Astrocyte (in vitro differentiated cells and primary cell): ENCODE results near the gene NAV1. TPM values are rescaled to one million over a fixed set of nuclear protein-coding genes. Genes with fewer than 3 reads are reported as not detected.

Source experiments
- DNase-seq: peaks from one replicate; pipeline ENCODE4 v3.0.0-alpha.2; 2010; ENCODE audit warnings: low read depth
- FAIRE-seq: peaks from 2 replicates; lab custom pipeline; 2011; peaks lifted over from hg19 to GRCh38; lab: Jason Lieb, UNC
- H2AFZ ChIP-seq: 2 replicates; pipeline ENCODE4 v1.6.0; 2012; ENCODE audit warnings: low read depth, low read length, inconsistent platforms
- H3K27ac ChIP-seq: 2 replicates; pipeline ENCODE4 v1.5.1; 2011; ENCODE audit warnings: low read depth, low read length, inconsistent platforms
- H3K27me3 ChIP-seq: 2 replicates; pipeline ENCODE4 v1.6.0; 2011; ENCODE audit warnings: low read length, inconsistent platforms; ENCODE audit not compliant: insufficient read depth
- H3K36me3 ChIP-seq: 2 replicates; pipeline ENCODE4 v1.5.1; 2011; ENCODE audit warnings: low read length, inconsistent platforms; ENCODE audit not compliant: insufficient read depth
- H3K4me1 ChIP-seq: 2 replicates; pipeline ENCODE4 v1.5.1; 2011; ENCODE audit warnings: low read length, inconsistent platforms; ENCODE audit not compliant: insufficient read depth
- H3K4me2 ChIP-seq: 2 replicates; pipeline ENCODE4 v1.6.0; 2012; ENCODE audit warnings: low read length, inconsistent platforms
- H3K4me3 ChIP-seq: 2 replicates; pipeline ENCODE4 v1.5.1; 2011; ENCODE audit warnings: low read depth, mild to moderate bottlenecking, low read length, inconsistent platforms; ENCODE audit not compliant: insufficient read depth
- H3K79me2 ChIP-seq: 2 replicates; pipeline ENCODE4 v1.6.0; 2012; ENCODE audit warnings: mild to moderate bottlenecking, low read length, inconsistent platforms; ENCODE audit not compliant: insufficient read depth
- H3K9ac ChIP-seq: 2 replicates; pipeline ENCODE4 v1.6.0; 2012; ENCODE audit warnings: mild to moderate bottlenecking, low read length, inconsistent platforms
- H3K9me3 ChIP-seq: 2 replicates; pipeline ENCODE4 v1.5.1; 2012; ENCODE audit warnings: low read depth, mild to moderate bottlenecking, low read length, inconsistent platforms; ENCODE audit not compliant: insufficient read depth
- H4K20me1 ChIP-seq: 2 replicates; pipeline ENCODE4 v1.6.0; 2012; ENCODE audit warnings: low read length, inconsistent platforms; ENCODE audit not compliant: insufficient read depth
- H3K27ac Mint-ChIP-seq: one replicate; pipeline ENCODE4 v1.8.0; 2021; ENCODE audit warnings: mild to moderate bottlenecking, mixed read lengths; ENCODE audit not compliant: unreplicated experiment
- H3K27me3 Mint-ChIP-seq: one replicate; pipeline ENCODE4 v1.8.0; 2021; ENCODE audit warnings: low read depth, mixed read lengths; ENCODE audit not compliant: unreplicated experiment
- H3K36me3 Mint-ChIP-seq: one replicate; pipeline ENCODE4 v1.8.0; 2021; ENCODE audit warnings: low read depth, mixed read lengths; ENCODE audit not compliant: unreplicated experiment
- H3K4me1 Mint-ChIP-seq: one replicate; pipeline ENCODE4 v1.8.0; 2021; ENCODE audit warnings: low read depth, mixed read lengths; ENCODE audit not compliant: unreplicated experiment
- H3K4me3 Mint-ChIP-seq: one replicate; pipeline ENCODE4 v1.8.0; 2021; ENCODE audit warnings: mild to moderate bottlenecking, moderate library complexity, mixed read lengths; ENCODE audit not compliant: unreplicated experiment
- H3K9me3 Mint-ChIP-seq: one replicate; pipeline ENCODE4 v1.8.0; 2021; ENCODE audit warnings: mild to moderate bottlenecking, mixed read lengths; ENCODE audit not compliant: unreplicated experiment
- CTCF ChIP-seq: IDR thresholded peaks from 2 replicates; pipeline ENCODE4 v1.5.1; 2011; ENCODE audit warnings: low read depth, mild to moderate bottlenecking, inconsistent platforms, low read length, moderate library complexity; ENCODE audit not compliant: insufficient read depth
- EZH2 ChIP-seq: IDR thresholded peaks from 2 replicates; pipeline ENCODE4 v1.6.1; 2012; ENCODE audit warnings: mild to moderate bottlenecking, low read length, inconsistent platforms; ENCODE audit not compliant: insufficient read depth
- total RNA-seq: library from RNA; stranded (reverse); gene quantifications from 2 replicates; pipeline ENCODE4 v1.2.1, GENCODE V29; 2021

NAV1 gene
- total RNA-seq, 1 donor from 2014 or later: 79.7 TPM

- no peak for FAIRE-seq
- peaks cover 44% of the 10 kb centered on the region for H3K4me1 Mint-ChIP-seq
Measured at GRCh38 chr1:201506557-201507359, 32.2 kb upstream of the NAV1 start, which contains the start of gene CSRP1. Gene CSRP1, minus strand, starts transcription at chr1:201507123. Its CDS starts 10,820 bp downstream, at chr1:201496303.

GRCh38 chr1:201507360-201507675 lies 31.6 kb upstream of the NAV1 start:
- Histone ChIP-seq H3K4me3 (peak overlapping the region; percentile 84), H3K4me1 (peaks cover 63% of the 10 kb centered on the region), H3K36me3 (no peaks in the 10 kb centered on the region), H3K9me3 (no peaks in the 10 kb centered on the region), H4K20me1 (peaks cover 19% of the 10 kb centered on the region), H2AFZ (peak overlapping the region; percentile 64), H3K79me2 (peaks cover 53% of the 10 kb centered on the region), H3K9ac (peak overlapping the region; percentile 93), H3K27me3 (no peaks in the 10 kb centered on the region), H3K27ac (peak overlapping the region; percentile 97), H3K4me2 (peak overlapping the region; percentile 99)
- Mint-ChIP-seq H3K27me3 (no peaks in the 10 kb centered on the region), H3K4me3 (peak overlapping the region; percentile 72), H3K36me3 (no peaks in the 10 kb centered on the region), H3K9me3 (no peaks in the 10 kb centered on the region), H3K4me1 (peaks cover 46% of the 10 kb centered on the region), H3K27ac (peak overlapping the region; percentile 72)
- FAIRE-seq (no peak), DNase-seq (no peak)
- TF ChIP-seq EZH2 (no peak), CTCF (no peak)

More at GRCh38 chr1:201506557-201507359, 32.2 kb upstream of the NAV1 start, which contains the start of gene CSRP1:
- peaks cover 21% of the 10 kb centered on the region for H4K20me1 ChIP-seq
- peak within 1 kb of the TSS; percentile 84 for H3K4me3 ChIP-seq
- H3K79me2 ChIP-seq: peaks cover 58% of the 10 kb centered on the region
- H3K27ac ChIP-seq: peak within 1 kb of the TSS; percentile 97
- Mint-ChIP-seq H3K27ac (peak within 1 kb of the TSS; percentile 98), H3K4me3 (peak within 1 kb of the TSS; percentile 89), H3K9me3 (no peaks in the 10 kb centered on the region), H3K36me3 (no peaks in the 10 kb centered on the region), H3K27me3 (no peaks in the 10 kb centered on the region)
- H3K9me3 ChIP-seq: no peaks in the 10 kb centered on the region
- DNase-seq: peak; percentile 83
- H3K27me3 ChIP-seq: no peaks in the 10 kb centered on the region
- H2AFZ ChIP-seq: peak within 1 kb of the TSS; percentile 64
- peak within 1 kb of the TSS; percentile 93 for H3K9ac ChIP-seq
- peaks cover 62% of the 10 kb centered on the region for H3K4me1 ChIP-seq
- TF ChIP-seq EZH2 (no peak), CTCF (no peak)
- no peaks in the 10 kb centered on the region for H3K36me3 ChIP-seq
- H3K4me2 ChIP-seq: peak within 1 kb of the TSS; percentile 99

- no peak overlapping the region for H2AFZ ChIP-seq
- no peak for TF ChIP-seq CTCF
- TF ChIP-seq EZH2: no peak
- no peak overlapping the region for H3K4me3 ChIP-seq
- H3K79me2 ChIP-seq: peaks cover 38% of the 10 kb centered on the region
- Mint-ChIP-seq H3K9me3 (no peaks in the 10 kb centered on the region), H3K27me3 (no peaks in the 10 kb centered on the region), H3K27ac (no peak overlapping the region), H3K4me3 (peak overlapping the region; percentile 51), H3K36me3 (no peaks in the 10 kb centered on the region), H3K4me1 (peaks cover 42% of the 10 kb centered on the region)
- peak; percentile 76 for DNase-seq
- H3K9me3 ChIP-seq: no peaks in the 10 kb centered on the region
- H3K27ac ChIP-seq: peak overlapping the region; percentile 1
- no peak overlapping the region for H3K9ac ChIP-seq
- peak overlapping the region; percentile 15 for H3K4me2 ChIP-seq
- H3K27me3 ChIP-seq: no peaks in the 10 kb centered on the region
- H3K4me1 ChIP-seq: peaks cover 59% of the 10 kb centered on the region
- H3K36me3 ChIP-seq: no peaks in the 10 kb centered on the region
- peaks cover 17% of the 10 kb centered on the region for H4K20me1 ChIP-seq
- FAIRE-seq: no peak
Measured at GRCh38 chr1:201508809-201509208, 30.1 kb upstream of the NAV1 start.
